HT-29 (cell line): Measurements from ENCODE around the gene WNK1. TPM values are rescaled to one million over a fixed set of nuclear protein-coding genes. Genes with fewer than 3 reads are reported as not detected.
A peak's percentile ranks its signal among the peaks of the same experiment; 100 is the strongest.

Source experiments
- DNase-seq: peaks from one replicate; pipeline ENCODE4 v3.0.0-alpha.2; 2015; ENCODE audit warnings: low spot score
- small RNA-seq: library from RNA; depleted of rRNA; stranded (forward); fragments of <200 nt; gene quantifications from one replicate; pipeline ENCODE3, GENCODE V24; 2014
- total RNA-seq: library from RNA; depleted of rRNA; stranded (reverse); fragments of >200 nt; shearing (Covaris generic); gene quantifications from 2 replicates; pipeline ENCODE4 v1.2.3, GENCODE V29; 2014; rRNA removed

Gene WNK1
- total RNA-seq, 1 experiment from 2014 or later: 89.6 TPM

DNA sequence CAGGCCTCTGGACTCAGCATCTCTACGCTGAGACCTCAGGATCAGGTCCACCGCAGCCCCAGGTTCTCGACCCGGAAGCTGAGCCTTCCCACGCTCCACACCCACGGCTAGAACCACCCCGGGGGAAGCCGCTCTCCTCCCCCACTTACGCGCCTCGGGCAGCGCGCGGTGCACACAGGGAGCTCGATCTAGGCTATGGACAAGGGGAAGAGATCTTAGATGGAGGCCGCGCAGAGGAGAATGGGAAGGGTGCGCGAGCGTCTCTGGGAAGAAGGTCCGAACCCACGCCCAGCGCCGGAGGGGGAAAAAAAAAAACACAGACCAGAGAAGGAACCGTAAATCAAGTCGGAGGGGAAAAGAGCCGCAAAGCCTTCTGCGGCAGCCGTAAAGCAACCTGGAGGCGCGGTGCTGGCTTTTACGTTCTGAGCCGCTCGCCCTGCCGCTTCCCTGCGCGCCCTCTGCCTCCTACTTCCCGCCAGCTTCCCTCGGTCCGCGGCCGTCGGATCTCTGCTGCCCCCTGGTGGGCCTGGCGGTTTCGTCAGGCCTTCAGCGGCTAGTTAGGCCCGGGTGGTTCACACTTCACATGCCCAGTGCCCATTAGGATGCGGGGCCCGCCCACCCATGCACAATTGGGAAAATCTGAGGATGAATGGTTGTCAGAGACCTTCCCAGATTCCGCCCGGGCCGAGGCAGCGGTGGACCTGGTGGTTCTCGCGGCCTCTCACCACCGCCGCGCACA is 197.2 kb downstream of the WNK1 start, which contains the start of gene RAD52:
Gene RAD52, minus strand, starts transcription at position 242 of the 739 bp plus-strand sequence. CDS start 16,636 bp downstream, outside the sequence.
- DNase-seq: peak; percentile 98

- DNase-seq: no peak
Measured at GRCh38 chr12:951176-951575, 198.8 kb downstream of the WNK1 start.

- DNase-seq: no peak
Measured at GRCh38 chr12:953776-954175, 201.4 kb downstream of the WNK1 start.

GRCh38 chr12:954741-955140 is 202.4 kb downstream of the WNK1 start:
- DNase-seq: no peak

DNA sequence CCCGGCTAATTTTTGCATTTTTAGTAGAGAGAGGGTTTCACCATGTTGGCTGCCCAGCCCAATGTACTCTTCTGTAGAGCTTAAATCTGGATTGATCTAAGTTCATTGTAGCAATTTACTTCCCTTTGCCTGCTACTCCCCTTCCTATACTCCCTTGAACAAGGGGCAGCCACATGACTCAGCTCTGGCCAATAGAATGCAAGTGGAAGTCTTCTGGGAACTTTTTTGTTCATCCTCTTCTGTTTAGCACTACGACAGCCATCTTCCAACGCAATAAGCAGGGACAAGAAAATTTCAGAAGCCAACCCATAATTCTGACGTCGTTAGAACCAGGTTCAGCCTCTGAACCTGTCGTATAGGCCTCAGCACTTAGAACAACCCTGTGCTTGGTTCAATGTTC is 203.6 kb downstream of the WNK1 start:
- DNase-seq: no peak

- no peak for DNase-seq
Measured at GRCh38 chr12:958588-959123, 206.3 kb downstream of the WNK1 start.

Small RNAs within 50 kb of the gene (small RNA-seq; reads per million reads assigned to genes)
- gene RNU4ATAC16P: 0.36 reads per million

Other genes with a start within 250 kb of the WNK1 start
- 8.6 and 10.9 TPM in 2 replicates for gene NINJ2, start 89.1 kb upstream of the WNK1 start, total RNA-seq
- gene RAD52, start 197.1 kb downstream of the WNK1 start, total RNA-seq: 1.9 and 9.1 TPM in 2 replicates
- gene ERC1, start 238.6 kb downstream of the WNK1 start, total RNA-seq: 10.0 and 11.6 TPM in 2 replicates